HL-60 (cell line): Measurements from ENCODE around the gene DACT3.

Source experiments
- DNase-seq, 2 experiments: peaks; one replicate each; pipeline ENCODE4 v3.0.0-alpha.2; 2010 to 2020; ENCODE audit warnings: low read depth in 1 of 2, low spot score in 1 of 2
- H3K27ac ChIP-seq: fragments of 250-450 bp; sonication (Bioruptor Pico); replicated peaks from 2 replicates; pipeline ENCODE4 v1.5.1; 2020; ENCODE audit warnings: mild to moderate bottlenecking, moderate library complexity
- H3K27me3 ChIP-seq: fragments of 250-450 bp; sonication (Bioruptor Pico); 2 replicates; pipeline ENCODE4 v1.5.1; 2021; ENCODE audit warnings: mild to moderate bottlenecking, moderate library complexity; ENCODE audit not compliant: insufficient read depth, poor library complexity, severe bottlenecking
- H3K4me3 ChIP-seq: replicated peaks from 2 replicates; pipeline ENCODE4 v1.5.1; 2011; ENCODE audit warnings: mild to moderate bottlenecking, control low read depth, low read length; ENCODE audit not compliant: insufficient read depth
- CTCF ChIP-seq: IDR thresholded peaks from one replicate; pipeline ENCODE4 v1.5.1; 2011; ENCODE audit warnings: low read length, control low read depth, inconsistent platforms; ENCODE audit not compliant: insufficient read depth
- GABPA ChIP-seq: IDR thresholded peaks from 2 replicates; pipeline ENCODE4 v1.6.1; 2012; ENCODE audit warnings: low read depth
- POLR2AphosphoS5 ChIP-seq: IDR thresholded peaks from 2 replicates; pipeline ENCODE4 v1.6.1; 2012; ENCODE audit warnings: low read depth
- REST ChIP-seq: IDR thresholded peaks from 2 replicates; pipeline ENCODE4 v1.6.1; 2012; ENCODE audit warnings: low read depth; ENCODE audit not compliant: insufficient replicate concordance
- SPI1 ChIP-seq: IDR thresholded peaks from 2 replicates; pipeline ENCODE4 v1.6.1; 2012; ENCODE audit warnings: low read depth, mild to moderate bottlenecking, borderline replicate concordance

Gene DACT3

GRCh38 chr19:46665072-46665471 is 4.1 kb upstream of the DACT3 start:
- Histone ChIP-seq H3K27me3 (peaks cover 6% of the 10 kb centered on the region), H3K4me3 (no peak overlapping the region), H3K27ac (no peak overlapping the region)
- TF ChIP-seq POLR2AphosphoS5 (no peak), REST (no peak), GABPA (no peak), SPI1 (no peak), CTCF (no peak)
- DNase-seq: no peak

GRCh38 chr19:46661735-46662592 is 982 bp upstream of the DACT3 start:
- H3K27me3 ChIP-seq: peaks cover 18% of the 10 kb centered on the region

GRCh38 chr19:46660551-46661019 is 397 bp downstream of the DACT3 start:
- Histone ChIP-seq H3K27ac (no peak overlapping the region), H3K27me3 (peaks cover 18% of the 10 kb centered on the region), H3K4me3 (peak overlapping the region; percentile 43)
- no peak for DNase-seq
- TF ChIP-seq SPI1 (no peak), GABPA (no peak), POLR2AphosphoS5 (no peak)

More at GRCh38 chr19:46661735-46662592, 982 bp upstream of the DACT3 start:
- DNase-seq: peak; percentile 62 to 84
- TF ChIP-seq SPI1: no peak
- TF ChIP-seq CTCF: peak; percentile 69
- Histone ChIP-seq H3K4me3 (peak overlapping the region; percentile 39), H3K27ac (no peak overlapping the region)

- DNase-seq: no peak
- Histone ChIP-seq H3K4me3 (0 out of 2 replicates have a peak overlapping the region, but pooled peaks have one; percentile 43), H3K27ac (no peak overlapping the region)
These were observed 919 bp downstream of the DACT3 start for GRCh38 chr19:46660008-46660517.

More at GRCh38 chr19:46660008-46660517, 919 bp downstream of the DACT3 start:
- peaks cover 18% of the 10 kb centered on the region for H3K27me3 ChIP-seq
- no peak for TF ChIP-seq REST
